ENCODE data around the gene STIL. TPM values are rescaled to one million over a fixed set of nuclear protein-coding genes. Genes with fewer than 3 reads are reported as not detected.
"Not testable (repeated sequence)": the region's sequence is repeated elsewhere in the genome, so short reads cannot be mapped to it uniquely, and the experiment has no call there.

The STIL gene
- total RNA-seq, 4 donors from 2014 or later: under 0.01 to 13.0 (median 1.9) TPM

DNA sequence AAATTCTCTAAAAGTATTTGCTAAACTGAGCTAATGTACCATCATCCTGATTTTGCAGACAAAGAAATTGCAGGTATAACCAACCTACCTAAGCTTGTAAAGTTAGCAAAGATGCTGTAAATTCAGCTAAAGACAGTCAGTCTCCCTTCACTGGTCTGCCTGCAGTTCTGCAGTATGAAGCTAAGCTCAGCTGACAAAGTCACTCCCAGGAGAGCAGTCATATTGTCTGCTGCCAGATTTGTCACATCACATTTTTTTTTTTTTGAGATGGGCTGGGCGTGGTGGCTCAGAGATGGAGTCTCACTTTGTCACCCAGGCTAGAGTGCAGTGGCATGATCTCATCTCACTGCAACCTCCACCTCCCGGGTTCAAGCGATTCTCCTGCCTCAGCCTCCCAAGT lies 10.7 kb upstream of the STIL start:
- Histone ChIP-seq H3K9me3 (no peaks in the 10 kb centered on the region), H3K4me3 (no peak overlapping the region), H3K27me3 (no peaks in the 10 kb centered on the region), H3K27ac (no peak overlapping the region), H3K36me3 (no peaks in the 10 kb centered on the region), H3K4me1 (no peaks in the 10 kb centered on the region)
- no peak for TF ChIP-seq POLR2A (IDR thresholded peaks at IDR 0.05)
- TF ChIP-seq, protein P1, sequence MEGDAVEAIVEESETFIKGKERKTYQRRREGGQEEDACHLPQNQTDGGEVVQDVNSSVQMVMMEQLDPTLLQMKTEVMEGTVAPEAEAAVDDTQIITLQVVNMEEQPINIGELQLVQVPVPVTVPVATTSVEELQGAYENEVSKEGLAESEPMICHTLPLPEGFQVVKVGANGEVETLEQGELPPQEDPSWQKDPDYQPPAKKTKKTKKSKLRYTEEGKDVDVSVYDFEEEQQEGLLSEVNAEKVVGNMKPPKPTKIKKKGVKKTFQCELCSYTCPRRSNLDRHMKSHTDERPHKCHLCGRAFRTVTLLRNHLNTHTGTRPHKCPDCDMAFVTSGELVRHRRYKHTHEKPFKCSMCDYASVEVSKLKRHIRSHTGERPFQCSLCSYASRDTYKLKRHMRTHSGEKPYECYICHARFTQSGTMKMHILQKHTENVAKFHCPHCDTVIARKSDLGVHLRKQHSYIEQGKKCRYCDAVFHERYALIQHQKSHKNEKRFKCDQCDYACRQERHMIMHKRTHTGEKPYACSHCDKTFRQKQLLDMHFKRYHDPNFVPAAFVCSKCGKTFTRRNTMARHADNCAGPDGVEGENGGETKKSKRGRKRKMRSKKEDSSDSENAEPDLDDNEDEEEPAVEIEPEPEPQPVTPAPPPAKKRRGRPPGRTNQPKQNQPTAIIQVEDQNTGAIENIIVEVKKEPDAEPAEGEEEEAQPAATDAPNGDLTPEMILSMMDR (IDR thresholded peaks at IDR 0.05): no peak
- intact Hi-C loops (cut with DNase I; ENCODE audit: low total_unique reads): no loop called here
- no peak for DNase-seq

DNA sequence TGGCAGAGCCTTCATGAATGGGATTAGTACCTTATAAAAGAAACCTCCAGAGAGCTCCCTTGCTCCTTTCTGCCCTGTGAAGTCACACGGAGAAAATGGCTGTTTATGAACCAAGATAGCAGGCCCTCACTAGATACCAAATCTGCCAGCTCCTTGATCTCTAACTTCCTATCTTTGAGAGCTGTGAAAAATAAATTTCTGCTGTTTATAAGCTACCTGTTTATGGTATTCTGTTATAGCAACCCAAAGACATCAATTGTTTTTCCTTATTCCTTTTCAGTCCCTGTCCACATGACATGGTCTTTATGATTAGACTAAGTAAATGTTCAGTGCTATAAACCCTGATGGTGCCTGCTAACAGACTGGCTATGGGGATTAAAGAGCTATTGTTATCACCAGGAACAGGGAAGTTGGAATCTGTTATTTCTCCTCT lies 9.7 kb upstream of the STIL start:
- Histone ChIP-seq H3K27me3 (no peaks in the 10 kb centered on the region), H3K4me1 (no peaks in the 10 kb centered on the region), H3K9me3 (no peaks in the 10 kb centered on the region), H3K27ac (no peak overlapping the region), H3K36me3 (no peaks in the 10 kb centered on the region), H3K4me3 (no peak overlapping the region)
- intact Hi-C loops (cut with DNase I; ENCODE audit: low total_unique reads): no loop called here
- TF ChIP-seq, protein P1 (IDR thresholded peaks at IDR 0.05): no peak
- TF ChIP-seq POLR2A (IDR thresholded peaks at IDR 0.05): no peak
- DNase-seq: no peak

DNA sequence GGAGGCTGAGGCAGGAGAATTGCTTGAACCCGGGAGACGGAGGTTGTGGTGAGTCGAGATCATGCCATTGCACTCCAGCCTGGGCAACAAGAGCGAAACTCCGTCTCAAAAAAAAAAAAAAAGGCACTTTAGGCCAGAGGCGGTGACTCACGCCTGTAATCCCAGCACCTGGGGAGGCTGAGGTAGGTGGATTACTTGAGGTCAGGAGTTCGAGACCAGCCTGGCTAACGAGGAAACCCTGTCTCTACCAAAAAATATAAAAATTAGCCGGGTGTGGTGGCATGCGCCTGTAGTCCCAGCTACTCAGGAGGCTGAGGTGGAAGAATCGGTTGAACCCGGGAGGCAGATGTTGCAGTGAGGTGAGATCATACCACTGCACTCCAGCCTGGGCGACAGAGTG lies 6.0 kb upstream of the STIL start:
- intact Hi-C loops (cut with DNase I; ENCODE audit: low total_unique reads); H3K27me3 ChIP-seq; DNase-seq; H3K27ac ChIP-seq; H3K4me3 ChIP-seq; H3K36me3 ChIP-seq; H3K4me1 ChIP-seq; H3K9me3 ChIP-seq: not testable (repeated sequence)

DNA sequence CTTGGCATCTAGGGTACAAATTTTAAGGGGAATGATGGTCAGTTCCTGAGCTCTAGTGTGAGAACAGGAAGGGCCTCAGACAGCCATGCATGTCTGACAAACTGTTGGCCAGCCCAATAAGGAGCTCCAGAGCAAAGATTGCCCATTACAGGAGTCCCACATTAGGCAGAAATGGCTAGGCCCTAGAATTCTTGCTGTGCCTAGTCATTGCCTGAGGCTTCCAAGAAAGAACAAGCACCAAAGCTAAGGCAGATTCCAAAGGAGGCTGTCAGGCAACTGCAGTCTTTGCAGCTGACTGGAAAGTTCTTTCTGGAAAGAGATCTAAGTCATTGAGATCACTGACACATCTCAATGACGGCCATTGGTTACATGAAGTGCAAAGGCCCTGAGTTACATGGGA lies 3.9 kb upstream of the STIL start:
- Histone ChIP-seq H3K27ac (no peak overlapping the region), H3K27me3 (no peaks in the 10 kb centered on the region)
- intact Hi-C loops (cut with DNase I; ENCODE audit: low total_unique reads): no loop called here

DNA sequence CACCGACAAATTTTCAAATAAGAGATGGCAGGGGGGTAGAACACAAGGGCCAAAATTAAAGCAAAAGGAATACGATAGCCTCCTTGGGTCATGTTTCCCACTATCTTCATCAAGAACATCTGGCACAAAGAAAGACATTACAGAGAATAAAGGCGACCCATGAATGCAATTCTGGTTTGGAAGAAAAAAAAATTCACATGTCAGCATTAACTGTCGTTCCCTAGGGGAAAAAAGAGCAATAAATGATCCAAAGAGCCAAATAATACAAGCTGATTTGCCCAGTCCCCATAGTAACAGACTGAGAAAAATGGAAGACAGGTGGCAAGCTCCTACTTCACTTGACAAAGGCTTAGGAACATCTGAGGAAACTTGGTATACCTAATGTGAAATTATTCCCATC lies 4.5 kb downstream of the STIL start:
- DNase-seq: no peak
- H3K4me3 ChIP-seq: no peak overlapping the region
- intact Hi-C loops (cut with DNase I; ENCODE audit: low total_unique reads): no loop called here
- no peaks in the 10 kb centered on the region for H3K4me1 ChIP-seq
- no peaks in the 10 kb centered on the region for H3K27me3 ChIP-seq
- H3K36me3 ChIP-seq: no peaks in the 10 kb centered on the region
- TF ChIP-seq POLR2A (IDR thresholded peaks at IDR 0.05): no peak
- TF ChIP-seq, protein P1 (IDR thresholded peaks at IDR 0.05): no peak
- H3K27ac ChIP-seq: no peak overlapping the region
- H3K9me3 ChIP-seq: no peaks in the 10 kb centered on the region

More for the DNA sequence above, 3.9 kb upstream of the STIL start:
- Histone ChIP-seq H3K9me3 (no peaks in the 10 kb centered on the region), H3K4me1 (no peaks in the 10 kb centered on the region), H3K4me3 (no peak overlapping the region), H3K36me3 (no peaks in the 10 kb centered on the region)
- DNase-seq: no peak
- TF ChIP-seq POLR2A (IDR thresholded peaks at IDR 0.05): no peak
- TF ChIP-seq, protein P1 (IDR thresholded peaks at IDR 0.05): no peak

DNA sequence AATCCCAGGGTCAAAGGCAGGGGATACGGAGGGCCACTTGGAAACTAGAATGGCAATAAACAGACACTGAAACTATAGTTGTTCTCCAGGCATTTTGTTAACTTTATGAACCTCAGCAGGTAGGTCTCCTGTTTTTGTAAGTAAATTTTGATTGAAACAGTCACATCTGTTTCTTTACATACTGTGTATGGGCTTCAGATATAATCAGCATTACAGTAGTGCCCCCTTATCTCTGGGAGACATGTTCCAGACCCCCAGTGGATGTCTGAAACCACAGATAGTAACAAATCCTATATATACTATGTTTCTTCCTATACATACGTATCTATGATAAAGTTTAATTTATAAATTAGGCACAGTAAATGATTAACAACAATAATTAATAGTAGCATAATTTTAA lies 11.5 kb downstream of the STIL start:
- TF ChIP-seq POLR2A (IDR thresholded peaks at IDR 0.05): no peak
- TF ChIP-seq, protein P1 (IDR thresholded peaks at IDR 0.05): no peak
- intact Hi-C loops (cut with DNase I; ENCODE audit: low total_unique reads): no loop called here
- no peak overlapping the region for H3K4me3 ChIP-seq
- no peaks in the 10 kb centered on the region for H3K9me3 ChIP-seq
- DNase-seq: no peak
- H3K27ac ChIP-seq: no peak overlapping the region
- no peaks in the 10 kb centered on the region for H3K27me3 ChIP-seq
- no peaks in the 10 kb centered on the region for H3K4me1 ChIP-seq
- no peaks in the 10 kb centered on the region for H3K36me3 ChIP-seq
